Lung (tissue), 12 donors: Measurements from ENCODE around the gene NUPR2. TPM values are rescaled to one million over a fixed set of nuclear protein-coding genes. Genes with fewer than 3 reads are reported as not detected.
A peak's percentile ranks its signal among the peaks of the same experiment; 100 is the strongest.
"Not testable (repeated sequence)": the region's sequence is repeated elsewhere in the genome, so short reads cannot be mapped to it uniquely, and the experiment has no call there.

ENCODE experiments used
- ATAC-seq: fragments of 200-7000 bp; cut with Tn5 transposase; one replicate; pipeline ENCODE4 v1.9.1; 2020; ENCODE audit warnings: moderate number of reproducible peaks; ENCODE audit not compliant: insufficient read depth, low FRiP score
- DNase-seq, 3 donors: peaks; one replicate each; pipeline ENCODE4 v3.0.0-alpha.2; 2013 to 2017
- H3K27ac ChIP-seq, 2 donors: one replicate each; pipeline ENCODE4 v1.5.1; 2013; ENCODE audit warnings: mild to moderate bottlenecking in 2 of 2, moderate library complexity in 2 of 2, control low read depth in 1 of 2, inconsistent platforms in 1 of 2, low read depth in 1 of 2, low read length in 1 of 2
- H3K27me3 ChIP-seq, 3 donors: one replicate each; pipeline ENCODE4 v1.5.1; 2013; ENCODE audit warnings: low read length in 2 of 3; ENCODE audit not compliant: control insufficient read depth in 3 of 3, insufficient read depth in 3 of 3
- H3K36me3 ChIP-seq, 4 donors: one replicate each; pipeline ENCODE4 v1.5.1; 2013; ENCODE audit warnings: low read length in 4 of 4, mild to moderate bottlenecking in 1 of 4, moderate library complexity in 1 of 4; ENCODE audit not compliant: control insufficient read depth in 4 of 4, insufficient read depth in 4 of 4
- H3K4me1 ChIP-seq, 5 donors: one replicate each; pipeline ENCODE4 v1.5.1; 2013; ENCODE audit warnings: low read length in 5 of 5, mild to moderate bottlenecking in 2 of 5, moderate library complexity in 1 of 5; ENCODE audit not compliant: control insufficient read depth in 5 of 5, insufficient read depth in 5 of 5
- H3K4me3 ChIP-seq: one replicate; pipeline ENCODE4 v1.5.1; 2013; ENCODE audit warnings: mild to moderate bottlenecking, control low read depth, moderate library complexity
- H3K9ac ChIP-seq, 2 donors: one replicate each; pipeline ENCODE4 v1.5.1; 2013; ENCODE audit warnings: low read length in 2 of 2, control low read depth in 1 of 2; ENCODE audit not compliant: insufficient read depth in 1 of 2
- H3K9me3 ChIP-seq, 4 donors: one replicate each; pipeline ENCODE4 v1.5.1; 2013; ENCODE audit warnings: low read length in 3 of 4, mild to moderate bottlenecking in 1 of 4, moderate library complexity in 1 of 4; ENCODE audit not compliant: control insufficient read depth in 4 of 4, insufficient read depth in 3 of 4
- CTCF ChIP-seq: IDR thresholded peaks from 2 replicates; pipeline ENCODE4 v1.5.1; 2012; ENCODE audit warnings: mild to moderate bottlenecking; ENCODE audit errors: control extremely low read depth, extremely low read depth
- WGBS, 2 donors: extraction: QIAGEN DNeasy Blood & Tissue Kit; methylation state at CpG; one replicate each; pipeline ENCODE4 v1.1.7; 2013; 5-methylcytosine and 5-hydroxymethylcytosine counted together
- polyA plus RNA-seq, 2 donors: library from polyadenylated mRNA; stranded (reverse); fragments of 200-250 nt; gene quantifications; one replicate each; pipeline ENCODE4 v1.2.1, GENCODE V29; 2013
- total RNA-seq, 2 donors: library from RNA; depleted of rRNA in 1 of 2; stranded (reverse); fragments of >200 nt in 1 of 2; gene quantifications; one replicate each; pipeline ENCODE4 v1.2.1, GENCODE V29; 2014 to 2021
- donor health status: control.
- donor health status: control.
- donor health status: Bipolar disorder and iron deficiency.
- donor health status: healthy.
- donor health status: DM: yes; HTN: yes; CAD: no.

The NUPR2 gene
- total and polyA plus RNA-seq, 4 donors: 0.88 to 3.0 (median 1.9) TPM

- WGBS, 2 donors: 94 to 96% methylated on average over 29 of the region's 29 CpGs
Observed at GRCh38 chr7:56081626-56082340, 34.4 kb downstream of the NUPR2 start.

GRCh38 chr7:56080726-56081435 lies 35.3 kb downstream of the NUPR2 start:
- not testable (repeated sequence) for H3K27ac ChIP-seq

More at GRCh38 chr7:56081626-56082340, 34.4 kb downstream of the NUPR2 start:
- H3K27ac ChIP-seq: no peak overlapping the region
- no peak for ATAC-seq
- no peaks in the 10 kb centered on the region for H3K9me3 ChIP-seq
- no peak for DNase-seq
- no peak for TF ChIP-seq CTCF
- H3K4me1 ChIP-seq: peaks cover 0 to 23% (median 7%) of the 10 kb centered on the region in 5 donors
- no peak overlapping the region for H3K4me3 ChIP-seq
- H3K36me3 ChIP-seq: peaks cover 0 to 31% (median 2%) of the 10 kb centered on the region in 4 donors
- no peak overlapping the region for H3K9ac ChIP-seq
- H3K27me3 ChIP-seq: no peaks in the 10 kb centered on the region

GRCh38 chr7:56079450-56080185 lies 36.6 kb downstream of the NUPR2 start:
- H3K9ac ChIP-seq: peak overlapping the region; percentile 7 to 25
- no peak for TF ChIP-seq CTCF
- WGBS, 2 donors: 53 to 61% methylated on average over 12 of the region's 12 CpGs
- DNase-seq (peak; percentile 87 to 94 (median 88)), ATAC-seq (no peak)
- H3K9me3 ChIP-seq: no peaks in the 10 kb centered on the region
- H3K4me3 ChIP-seq: no peak overlapping the region
- H3K36me3 ChIP-seq: peaks cover 0 to 35% (median 0%) of the 10 kb centered on the region in 4 donors
- H3K27me3 ChIP-seq: no peaks in the 10 kb centered on the region
- H3K27ac ChIP-seq: peak overlapping the region; percentile 20 to 53
- peaks cover 0 to 23% (median 7%) of the 10 kb centered on the region in 5 donors for H3K4me1 ChIP-seq

More at GRCh38 chr7:56080726-56081435, 35.3 kb downstream of the NUPR2 start:
- H3K9me3 ChIP-seq, ATAC-seq, DNase-seq, H3K4me3 ChIP-seq, H3K9ac ChIP-seq, H3K27me3 ChIP-seq: not testable (repeated sequence)
- 94% methylated on average over 28 of the region's 28 CpGs for WGBS, 2 donors
- Histone ChIP-seq H3K36me3 (peaks cover 0 to 35% (median 0%) of the 10 kb centered on the region in 4 donors), H3K4me1 (peaks cover 0 to 23% (median 7%) of the 10 kb centered on the region in 5 donors)
